ENCODE measurements around the gene ITGAE. TPM values are rescaled to one million over a fixed set of nuclear protein-coding genes. Genes with fewer than 3 reads are reported as not detected.

Gene ITGAE
- total RNA-seq, 1 donor from 2014 or later = 24.5 TPM

DNA sequence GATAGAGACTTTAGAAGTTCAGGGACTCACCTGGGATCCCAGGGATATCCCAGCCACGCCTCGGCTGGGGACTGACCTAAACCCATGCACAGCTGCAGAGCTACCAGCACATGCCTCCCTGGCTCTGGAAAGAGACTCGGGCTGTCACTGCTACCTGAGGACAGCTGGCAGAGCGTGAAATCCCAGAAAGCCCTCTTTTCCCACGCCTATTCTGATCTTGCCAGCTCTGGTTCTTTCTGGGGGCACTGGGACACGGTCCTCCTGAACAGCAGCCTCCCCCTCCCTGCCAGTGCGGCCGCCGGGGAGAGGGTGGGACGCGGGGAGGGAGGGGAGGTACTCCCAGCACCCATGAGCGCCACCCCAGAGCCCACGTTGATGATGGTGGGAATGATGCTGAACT lies 115.8 kb downstream of the ITGAE start:
- H3K27me3 Mint-ChIP-seq (ENCODE audit: unreplicated experiment) = no peaks in the 10 kb centered on the region
- TF ChIP-seq, protein P1, sequence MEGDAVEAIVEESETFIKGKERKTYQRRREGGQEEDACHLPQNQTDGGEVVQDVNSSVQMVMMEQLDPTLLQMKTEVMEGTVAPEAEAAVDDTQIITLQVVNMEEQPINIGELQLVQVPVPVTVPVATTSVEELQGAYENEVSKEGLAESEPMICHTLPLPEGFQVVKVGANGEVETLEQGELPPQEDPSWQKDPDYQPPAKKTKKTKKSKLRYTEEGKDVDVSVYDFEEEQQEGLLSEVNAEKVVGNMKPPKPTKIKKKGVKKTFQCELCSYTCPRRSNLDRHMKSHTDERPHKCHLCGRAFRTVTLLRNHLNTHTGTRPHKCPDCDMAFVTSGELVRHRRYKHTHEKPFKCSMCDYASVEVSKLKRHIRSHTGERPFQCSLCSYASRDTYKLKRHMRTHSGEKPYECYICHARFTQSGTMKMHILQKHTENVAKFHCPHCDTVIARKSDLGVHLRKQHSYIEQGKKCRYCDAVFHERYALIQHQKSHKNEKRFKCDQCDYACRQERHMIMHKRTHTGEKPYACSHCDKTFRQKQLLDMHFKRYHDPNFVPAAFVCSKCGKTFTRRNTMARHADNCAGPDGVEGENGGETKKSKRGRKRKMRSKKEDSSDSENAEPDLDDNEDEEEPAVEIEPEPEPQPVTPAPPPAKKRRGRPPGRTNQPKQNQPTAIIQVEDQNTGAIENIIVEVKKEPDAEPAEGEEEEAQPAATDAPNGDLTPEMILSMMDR (IDR thresholded peaks at IDR 0.05) = no peak

DNA sequence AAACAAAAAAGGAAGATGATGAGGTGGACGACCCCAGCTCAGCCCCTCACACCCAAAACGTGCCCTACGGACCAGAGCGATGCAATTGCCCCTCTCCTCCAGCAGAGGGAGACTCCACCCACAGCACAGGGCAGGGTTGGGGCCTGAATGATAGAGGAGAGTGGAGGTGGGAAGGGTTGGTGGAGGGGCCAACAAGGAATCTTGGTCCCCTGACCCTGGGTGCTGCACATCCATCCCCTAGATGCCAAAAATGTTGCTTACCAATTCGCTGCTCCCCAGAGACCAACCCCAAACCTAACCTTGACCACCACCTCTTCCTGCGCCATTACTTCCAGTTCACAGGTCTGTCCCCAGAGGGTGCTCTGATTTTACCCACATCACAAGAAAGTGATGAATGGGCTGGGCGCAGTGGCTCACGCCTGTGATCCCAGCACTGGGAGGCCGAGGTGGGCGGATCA lies 117.9 kb downstream of the ITGAE start:
- H3K9me3 Mint-ChIP-seq (ENCODE audit: unreplicated experiment) = no peaks in the 10 kb centered on the region
- TF ChIP-seq, protein P1 (IDR thresholded peaks at IDR 0.05) = peak; percentile 81
- DNase-seq (ENCODE audit: extremely low spot score, unreplicated experiment) = no peak
- no peaks in the 10 kb centered on the region for H3K4me1 Mint-ChIP-seq (ENCODE audit: unreplicated experiment)
- H3K27me3 Mint-ChIP-seq (ENCODE audit: unreplicated experiment) = no peaks in the 10 kb centered on the region
- no peak overlapping the region for H3K4me3 Mint-ChIP-seq (ENCODE audit: unreplicated experiment)
- no peak overlapping the region for H3K27ac Mint-ChIP-seq (ENCODE audit: unreplicated experiment)
- H3K36me3 Mint-ChIP-seq (ENCODE audit: unreplicated experiment) = no peaks in the 10 kb centered on the region

More for the DNA sequence above, 115.8 kb downstream of the ITGAE start:
- DNase-seq (ENCODE audit: extremely low spot score, unreplicated experiment) = no peak
- Mint-ChIP-seq H3K4me1 (ENCODE audit: unreplicated experiment) (no peaks in the 10 kb centered on the region), H3K4me3 (ENCODE audit: unreplicated experiment) (no peak overlapping the region), H3K36me3 (ENCODE audit: unreplicated experiment) (no peaks in the 10 kb centered on the region), H3K9me3 (ENCODE audit: unreplicated experiment) (no peaks in the 10 kb centered on the region), H3K27ac (ENCODE audit: unreplicated experiment) (no peak overlapping the region)

DNA sequence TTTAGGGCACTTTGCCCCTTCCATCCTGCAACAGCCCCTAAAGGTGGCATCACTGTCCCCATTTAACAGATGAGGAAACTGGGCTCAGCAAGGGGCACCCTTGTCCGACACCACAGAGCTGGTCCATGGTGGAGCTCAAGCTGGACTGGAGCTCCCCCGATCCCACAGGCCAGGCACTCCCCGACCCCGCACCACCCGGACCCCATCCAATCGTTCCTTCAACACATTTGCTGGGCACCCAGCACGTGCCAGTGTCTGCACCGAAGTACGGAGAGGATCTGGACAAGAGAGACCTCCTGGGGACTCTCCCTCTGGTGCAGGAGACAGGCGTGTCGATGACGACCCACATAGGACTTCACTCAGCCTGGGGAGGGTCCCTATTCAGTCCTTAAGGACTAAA lies 119.0 kb downstream of the ITGAE start:
- H3K27me3 Mint-ChIP-seq (ENCODE audit: unreplicated experiment) = no peaks in the 10 kb centered on the region
- H3K9me3 Mint-ChIP-seq (ENCODE audit: unreplicated experiment) = no peaks in the 10 kb centered on the region
- DNase-seq (ENCODE audit: extremely low spot score, unreplicated experiment) = no peak
- TF ChIP-seq, protein P1 (IDR thresholded peaks at IDR 0.05) = no peak
- H3K4me3 Mint-ChIP-seq (ENCODE audit: unreplicated experiment) = no peak overlapping the region
- no peak overlapping the region for H3K27ac Mint-ChIP-seq (ENCODE audit: unreplicated experiment)
- H3K4me1 Mint-ChIP-seq (ENCODE audit: unreplicated experiment) = no peaks in the 10 kb centered on the region
- no peaks in the 10 kb centered on the region for H3K36me3 Mint-ChIP-seq (ENCODE audit: unreplicated experiment)

DNA sequence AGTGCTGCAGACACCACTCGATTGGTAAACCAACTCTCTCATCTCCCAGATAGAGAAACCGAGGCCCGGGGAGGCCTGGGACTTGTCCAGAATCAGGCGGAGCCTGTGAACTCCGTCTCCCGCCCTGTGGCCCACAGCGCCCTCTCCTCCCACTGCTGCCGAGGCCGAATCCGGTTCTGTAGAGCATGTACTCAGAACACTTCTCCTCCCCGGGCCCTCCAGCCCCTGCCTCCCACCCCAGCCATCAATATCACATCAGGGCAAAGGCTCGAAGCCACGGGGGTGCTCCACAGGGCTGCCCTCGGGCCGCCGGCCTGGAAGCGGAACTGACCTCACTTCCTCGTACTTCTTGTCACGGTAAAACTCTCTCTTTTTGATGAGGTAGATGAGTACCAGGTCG lies 119.4 kb downstream of the ITGAE start:
- no peaks in the 10 kb centered on the region for H3K27me3 Mint-ChIP-seq (ENCODE audit: unreplicated experiment)
- no peak for DNase-seq (ENCODE audit: extremely low spot score, unreplicated experiment)
- H3K36me3 Mint-ChIP-seq (ENCODE audit: unreplicated experiment) = no peaks in the 10 kb centered on the region
- no peaks in the 10 kb centered on the region for H3K9me3 Mint-ChIP-seq (ENCODE audit: unreplicated experiment)
- H3K4me1 Mint-ChIP-seq (ENCODE audit: unreplicated experiment) = no peaks in the 10 kb centered on the region
- TF ChIP-seq, protein P1 (IDR thresholded peaks at IDR 0.05) = no peak
- no peak overlapping the region for H3K4me3 Mint-ChIP-seq (ENCODE audit: unreplicated experiment)
- no peak overlapping the region for H3K27ac Mint-ChIP-seq (ENCODE audit: unreplicated experiment)

DNA sequence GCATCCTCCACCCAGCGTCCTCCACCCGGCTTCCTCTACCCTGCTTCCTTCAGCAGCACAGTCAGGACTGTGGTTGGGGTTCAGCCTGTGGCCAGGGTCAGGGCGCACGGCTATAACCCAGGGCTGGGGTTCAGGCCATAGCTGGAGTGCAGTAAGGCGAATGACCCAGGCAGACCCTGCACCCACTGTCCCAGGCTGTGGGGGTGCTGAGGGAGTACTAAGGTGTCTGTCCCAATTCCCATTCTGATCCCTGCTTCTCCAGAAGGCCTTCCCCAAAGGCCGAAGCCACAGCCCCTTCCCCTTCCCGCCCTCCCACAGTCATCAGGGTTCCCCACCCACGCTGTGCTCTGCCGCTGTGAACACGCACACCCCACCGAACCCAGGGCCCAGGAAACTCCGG lies 119.9 kb downstream of the ITGAE start:
- TF ChIP-seq, protein P1 (IDR thresholded peaks at IDR 0.05) = no peak
- Mint-ChIP-seq H3K36me3 (ENCODE audit: unreplicated experiment) (no peaks in the 10 kb centered on the region), H3K4me1 (ENCODE audit: unreplicated experiment) (no peaks in the 10 kb centered on the region), H3K4me3 (ENCODE audit: unreplicated experiment) (no peak overlapping the region), H3K9me3 (ENCODE audit: unreplicated experiment) (no peaks in the 10 kb centered on the region), H3K27me3 (ENCODE audit: unreplicated experiment) (no peaks in the 10 kb centered on the region), H3K27ac (ENCODE audit: unreplicated experiment) (no peak overlapping the region)
- DNase-seq (ENCODE audit: extremely low spot score, unreplicated experiment) = no peak

Data from osteocyte (in vitro differentiated cells).